Mesenchymal stem cell (in vitro differentiated cells and primary cell): Measurements from ENCODE around the gene AKAP1.
A peak's percentile ranks its signal among the peaks of the same experiment; 100 is the strongest.

Experiments
- DNase-seq: peaks from one replicate; pipeline ENCODE4 v3.0.0-alpha.2; 2013
- H2AFZ ChIP-seq: one replicate; pipeline ENCODE4 v1.6.1; 2013; ENCODE audit warnings: low read depth, mild to moderate bottlenecking, control low read depth, inconsistent platforms, low read length, moderate library complexity
- H2AK5ac ChIP-seq: 2 replicates; pipeline ENCODE4 v1.6.1; 2013; ENCODE audit warnings: low read length, moderate library complexity, mild to moderate bottlenecking, inconsistent platforms; ENCODE audit not compliant: severe bottlenecking
- H2BK120ac ChIP-seq: one replicate; pipeline ENCODE4 v1.6.1; 2013; ENCODE audit warnings: low read depth, mild to moderate bottlenecking, inconsistent platforms, low read length, moderate library complexity
- H2BK12ac ChIP-seq, 2 experiments: one replicate each; pipeline ENCODE4 v1.6.1; 2013; ENCODE audit warnings: inconsistent platforms in 2 of 2, low read length in 2 of 2, mild to moderate bottlenecking in 2 of 2, moderate library complexity in 2 of 2, control low read depth in 1 of 2
- H2BK15ac ChIP-seq: one replicate; pipeline ENCODE4 v1.6.1; 2013; ENCODE audit warnings: mild to moderate bottlenecking, low read depth, inconsistent platforms; ENCODE audit not compliant: poor library complexity, severe bottlenecking
- H2BK5ac ChIP-seq: 2 replicates; pipeline ENCODE4 v1.6.1; 2013; ENCODE audit warnings: low read depth, mild to moderate bottlenecking, low read length, control low read depth, inconsistent platforms; ENCODE audit not compliant: poor library complexity, severe bottlenecking
- H3K14ac ChIP-seq, 2 experiments: one replicate each; pipeline ENCODE4 v1.6.1; 2013; ENCODE audit warnings: inconsistent platforms in 2 of 2, low read length in 2 of 2, control low read depth in 1 of 2, mild to moderate bottlenecking in 1 of 2, moderate library complexity in 1 of 2
- H3K18ac ChIP-seq, 2 experiments: one replicate each; pipeline ENCODE4 v1.6.1; 2013; ENCODE audit warnings: inconsistent platforms in 2 of 2, low read length in 2 of 2, control low read depth in 1 of 2, low read depth in 1 of 2, mild to moderate bottlenecking in 1 of 2
- H3K23ac ChIP-seq, 2 experiments: one replicate each; pipeline ENCODE4 v1.6.1; 2013; ENCODE audit warnings: inconsistent platforms in 2 of 2, low read length in 2 of 2, mild to moderate bottlenecking in 2 of 2, moderate library complexity in 2 of 2, control low read depth in 1 of 2
- H3K27ac ChIP-seq: 2 replicates; pipeline ENCODE4 v1.5.1; 2013; ENCODE audit warnings: mild to moderate bottlenecking, moderate library complexity, low read length, control low read depth, inconsistent platforms; ENCODE audit not compliant: poor library complexity, severe bottlenecking
- H3K27me3 ChIP-seq, 2 experiments: 2 replicates each; pipeline versions ENCODE4 v1.6.1 to v1.7.0; 2013; ENCODE audit warnings: low read length in 2 of 2, mild to moderate bottlenecking in 2 of 2, moderate library complexity in 2 of 2, control low read depth in 1 of 2, inconsistent platforms in 1 of 2; ENCODE audit not compliant: control insufficient read depth in 1 of 2, insufficient read depth in 1 of 2
- H3K36me3 ChIP-seq, 2 experiments: 2 replicates each; pipeline versions ENCODE4 v1.6.1 to v1.7.0; 2013; ENCODE audit warnings: low read length in 2 of 2, control low read depth in 1 of 2, inconsistent platforms in 1 of 2, low read depth in 1 of 2, mild to moderate bottlenecking in 1 of 2; ENCODE audit not compliant: insufficient read depth in 2 of 2, control insufficient read depth in 1 of 2
- H3K4ac ChIP-seq, 2 experiments: one replicate each; pipeline ENCODE4 v1.6.1; 2013; ENCODE audit warnings: inconsistent platforms in 2 of 2, low read length in 2 of 2, mild to moderate bottlenecking in 2 of 2, moderate library complexity in 2 of 2, control low read depth in 1 of 2, low read depth in 1 of 2
- H3K4me1 ChIP-seq: 2 replicates; pipeline ENCODE4 v1.6.1; 2013; ENCODE audit warnings: low read depth, low read length, control low read depth; ENCODE audit not compliant: control insufficient read depth, insufficient read depth
- H3K4me2 ChIP-seq: 2 replicates; pipeline ENCODE4 v1.6.1; 2013; ENCODE audit warnings: low read length, mild to moderate bottlenecking, inconsistent platforms; ENCODE audit not compliant: poor library complexity, severe bottlenecking
- H3K4me3 ChIP-seq, 2 experiments: 2 replicates each; pipeline versions ENCODE4 v1.5.1 to v1.7.0; 2013; ENCODE audit warnings: low read length in 2 of 2, mild to moderate bottlenecking in 2 of 2, control low read depth in 1 of 2, low read depth in 1 of 2; ENCODE audit not compliant: insufficient read depth in 1 of 2
- H3K79me1 ChIP-seq: replicated peaks from 2 replicates; pipeline ENCODE4 v1.6.1; 2013; ENCODE audit warnings: mild to moderate bottlenecking, control low read depth, low read length, inconsistent platforms; ENCODE audit not compliant: poor library complexity, severe bottlenecking
- H3K9ac ChIP-seq: 2 replicates; pipeline ENCODE4 v1.7.0; 2013; ENCODE audit warnings: mild to moderate bottlenecking, low read length, moderate library complexity
- H3K9me3 ChIP-seq: 2 replicates; pipeline ENCODE4 v1.7.0; 2013; ENCODE audit warnings: mild to moderate bottlenecking, low read length; ENCODE audit not compliant: control insufficient read depth
- H4K8ac ChIP-seq: one replicate; pipeline ENCODE4 v1.6.1; 2013; ENCODE audit warnings: inconsistent platforms, mild to moderate bottlenecking, low read length, moderate library complexity
- H4K91ac ChIP-seq: one replicate; pipeline ENCODE4 v1.6.1; 2013; ENCODE audit warnings: mild to moderate bottlenecking, low read length, inconsistent platforms
- WGBS: methylation state at CpG from one replicate; pipeline ENCODE4 v1.1.7; 2013; ENCODE audit warnings: mixed read lengths; 5-methylcytosine and 5-hydroxymethylcytosine counted together

The AKAP1 gene

GRCh38 chr17:57040571-57040970, 44.5 kb upstream of the AKAP1 start:
- no peak overlapping the region for H4K91ac ChIP-seq
- no peak overlapping the region for H3K14ac ChIP-seq
- H3K36me3 ChIP-seq, result no peaks in the 10 kb centered on the region
- H2AK5ac ChIP-seq, result no peak overlapping the region
- WGBS, result 86% methylated on average over 2 of the region's 2 CpGs
- no peak overlapping the region for H3K18ac ChIP-seq
- H4K8ac ChIP-seq, result no peak overlapping the region
- no peak overlapping the region for H3K23ac ChIP-seq
- H3K4me2 ChIP-seq, result no peak overlapping the region
- no peak overlapping the region for H3K4me3 ChIP-seq
- no peak overlapping the region for H2BK5ac ChIP-seq
- H3K9ac ChIP-seq, result no peak overlapping the region
- peaks cover 2% of the 10 kb centered on the region for H3K4me1 ChIP-seq
- DNase-seq, result no peak
- no peak overlapping the region for H2BK15ac ChIP-seq
- no peak overlapping the region for H3K27ac ChIP-seq
- H2AFZ ChIP-seq, result no peak overlapping the region
- no peak overlapping the region for H2BK12ac ChIP-seq
- H3K4ac ChIP-seq, result no peak overlapping the region
- peaks cover 39 to 69% of the 10 kb centered on the region in 2 experiments for H3K27me3 ChIP-seq
- H2BK120ac ChIP-seq, result no peak overlapping the region
- no peaks in the 10 kb centered on the region for H3K9me3 ChIP-seq
- no peaks in the 10 kb centered on the region for H3K79me1 ChIP-seq

- Histone ChIP-seq H2BK12ac (no peak overlapping the region), H3K9me3 (no peaks in the 10 kb centered on the region), H3K9ac (no peak overlapping the region), H3K4ac (no peak overlapping the region), H2AK5ac (no peak overlapping the region), H2AFZ (no peak overlapping the region), H2BK5ac (no peak overlapping the region), H3K79me1 (no peaks in the 10 kb centered on the region), H3K4me1 (peaks cover 2% of the 10 kb centered on the region), H2BK15ac (no peak overlapping the region), H3K36me3 (no peaks in the 10 kb centered on the region), H2BK120ac (no peak overlapping the region), H3K4me3 (no peak overlapping the region), H3K4me2 (no peak overlapping the region), H3K18ac (no peak overlapping the region), H4K91ac (no peak overlapping the region), H4K8ac (no peak overlapping the region), H3K14ac (no peak overlapping the region), H3K23ac (no peak overlapping the region), H3K27me3 (peaks cover 18 to 73% of the 10 kb centered on the region in 2 experiments), H3K27ac (no peak overlapping the region)
- no peak for DNase-seq
- 76% methylated on average over 4 of the region's 4 CpGs for whole genome bisulfite sequencing
Measured at GRCh38 chr17:57043276-57043675, 41.8 kb upstream of the AKAP1 start.

GRCh38 chr17:57044976-57045867, 39.8 kb upstream of the AKAP1 start:
- DNase-seq, result no peak
- Histone ChIP-seq H3K36me3 (no peaks in the 10 kb centered on the region), H2BK5ac (no peak overlapping the region), H2AFZ (no peak overlapping the region), H3K27ac (no peak overlapping the region), H3K27me3 (peaks cover 16 to 69% of the 10 kb centered on the region in 2 experiments), H3K18ac (no peak overlapping the region), H4K91ac (no peak overlapping the region), H3K23ac (no peak overlapping the region), H3K4me1 (peaks cover under 1% of the 10 kb centered on the region), H3K4ac (no peak overlapping the region), H3K79me1 (no peaks in the 10 kb centered on the region), H2BK15ac (no peak overlapping the region), H3K9ac (no peak overlapping the region), H3K4me2 (no peak overlapping the region), H2BK12ac (no peak overlapping the region), H3K9me3 (no peaks in the 10 kb centered on the region), H4K8ac (no peak overlapping the region), H3K14ac (no peak overlapping the region), H3K4me3 (peak overlapping the region in 1 of 2 experiments; percentile 51), H2AK5ac (no peak overlapping the region), H2BK120ac (no peak overlapping the region)
- 95% methylated on average over 46 of the region's 49 CpGs for WGBS

GRCh38 chr17:57045868-57046704, 39.0 kb upstream of the AKAP1 start:
- Histone ChIP-seq H2BK5ac (no peak overlapping the region), H3K18ac (no peak overlapping the region), H3K27me3 (peaks cover 12 to 71% of the 10 kb centered on the region in 2 experiments), H3K4me2 (no peak overlapping the region), H2AFZ (no peak overlapping the region), H3K79me1 (no peaks in the 10 kb centered on the region), H3K4ac (no peak overlapping the region), H3K4me3 (peak overlapping the region in 1 of 2 experiments; percentile 51), H3K9ac (no peak overlapping the region), H3K27ac (no peak overlapping the region), H3K14ac (no peak overlapping the region), H3K4me1 (no peaks in the 10 kb centered on the region), H3K23ac (no peak overlapping the region), H4K91ac (no peak overlapping the region), H3K9me3 (no peaks in the 10 kb centered on the region), H2BK15ac (no peak overlapping the region), H2BK12ac (no peak overlapping the region), H4K8ac (no peak overlapping the region), H2BK120ac (no peak overlapping the region), H3K36me3 (no peaks in the 10 kb centered on the region), H2AK5ac (no peak overlapping the region)
- DNase-seq, result no peak
- 89% methylated on average over 67 of the region's 69 CpGs for WGBS
